Measurements from ENCODE around the gene VPS50. TPM values are rescaled to one million over a fixed set of nuclear protein-coding genes. Genes with fewer than 3 reads are reported as not detected.

Gene VPS50, protein sequence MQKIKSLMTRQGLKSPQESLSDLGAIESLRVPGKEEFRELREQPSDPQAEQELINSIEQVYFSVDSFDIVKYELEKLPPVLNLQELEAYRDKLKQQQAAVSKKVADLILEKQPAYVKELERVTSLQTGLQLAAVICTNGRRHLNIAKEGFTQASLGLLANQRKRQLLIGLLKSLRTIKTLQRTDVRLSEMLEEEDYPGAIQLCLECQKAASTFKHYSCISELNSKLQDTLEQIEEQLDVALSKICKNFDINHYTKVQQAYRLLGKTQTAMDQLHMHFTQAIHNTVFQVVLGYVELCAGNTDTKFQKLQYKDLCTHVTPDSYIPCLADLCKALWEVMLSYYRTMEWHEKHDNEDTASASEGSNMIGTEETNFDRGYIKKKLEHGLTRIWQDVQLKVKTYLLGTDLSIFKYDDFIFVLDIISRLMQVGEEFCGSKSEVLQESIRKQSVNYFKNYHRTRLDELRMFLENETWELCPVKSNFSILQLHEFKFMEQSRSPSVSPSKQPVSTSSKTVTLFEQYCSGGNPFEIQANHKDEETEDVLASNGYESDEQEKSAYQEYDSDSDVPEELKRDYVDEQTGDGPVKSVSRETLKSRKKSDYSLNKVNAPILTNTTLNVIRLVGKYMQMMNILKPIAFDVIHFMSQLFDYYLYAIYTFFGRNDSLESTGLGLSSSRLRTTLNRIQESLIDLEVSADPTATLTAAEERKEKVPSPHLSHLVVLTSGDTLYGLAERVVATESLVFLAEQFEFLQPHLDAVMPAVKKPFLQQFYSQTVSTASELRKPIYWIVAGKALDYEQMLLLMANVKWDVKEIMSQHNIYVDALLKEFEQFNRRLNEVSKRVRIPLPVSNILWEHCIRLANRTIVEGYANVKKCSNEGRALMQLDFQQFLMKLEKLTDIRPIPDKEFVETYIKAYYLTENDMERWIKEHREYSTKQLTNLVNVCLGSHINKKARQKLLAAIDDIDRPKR
- total RNA-seq: 10 to 100 TPM; 24.6 to 56.8 (median 29.0) TPM

DNA sequence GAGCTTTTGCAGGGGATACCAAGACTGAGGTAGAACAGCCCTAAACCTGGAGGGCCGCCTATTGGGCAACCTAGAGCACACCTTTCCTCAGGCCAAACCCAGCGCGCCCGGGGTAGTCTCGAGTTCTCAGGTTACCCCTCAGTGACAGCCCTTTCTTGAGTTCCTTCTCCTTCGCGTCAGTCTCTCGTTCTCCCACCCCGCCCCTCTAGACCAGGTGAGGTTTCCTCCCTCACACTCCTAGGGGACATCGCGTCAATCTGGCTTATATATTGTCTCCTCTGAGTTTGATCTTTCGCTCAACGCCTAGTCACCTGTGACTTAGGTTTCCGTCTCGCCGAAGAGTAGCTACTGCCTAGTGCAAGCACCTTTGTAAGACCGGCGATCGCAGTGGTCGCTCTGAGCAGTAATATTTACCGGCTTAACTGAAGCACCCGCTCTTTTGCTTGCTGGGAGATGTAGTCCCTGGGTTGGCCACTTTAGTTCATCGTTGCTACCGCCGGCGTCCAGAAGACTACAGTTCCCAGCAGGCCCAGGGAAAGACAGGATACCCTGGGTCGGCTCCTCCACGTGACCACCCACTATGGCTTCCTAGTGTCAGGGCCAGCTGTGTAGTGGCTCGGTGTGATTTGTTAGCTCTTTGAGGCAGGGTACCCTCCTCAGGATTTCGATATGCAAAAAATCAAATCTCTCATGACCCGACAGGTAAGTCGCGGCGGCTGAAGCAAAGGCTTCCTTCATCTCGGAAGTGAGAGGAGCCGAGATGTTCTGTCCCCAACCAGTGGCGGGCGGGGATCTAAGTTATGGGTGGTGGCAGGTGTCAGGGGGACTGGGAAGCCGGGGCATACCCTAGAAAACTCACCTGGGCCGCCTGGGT is at the start of gene VPS50:
Gene VPS50 (plus strand): TSS at position 568 of the 874 bp plus-strand sequence. CDS start 102 bp downstream, at position 670.
- H3K4me3 ChIP-seq: peak within 1 kb of the TSS; percentile 46 to 61 (median 58)
- H3K9me3 ChIP-seq: no peaks in the 10 kb centered on the region
- peak within 1 kb of the TSS in 2 of 4 donors; percentile 47 to 74 for H3K27ac ChIP-seq
- H3K27me3 ChIP-seq: no peaks in the 10 kb centered on the region
- TF ChIP-seq EP300 (IDR thresholded peaks at IDR 0.05) (peak in 1 of 2 donors; percentile 78), POLR2A (IDR thresholded peaks at IDR 0.05) (peak in 1 of 2 donors; percentile 12)
- TF ChIP-seq, protein P1, sequence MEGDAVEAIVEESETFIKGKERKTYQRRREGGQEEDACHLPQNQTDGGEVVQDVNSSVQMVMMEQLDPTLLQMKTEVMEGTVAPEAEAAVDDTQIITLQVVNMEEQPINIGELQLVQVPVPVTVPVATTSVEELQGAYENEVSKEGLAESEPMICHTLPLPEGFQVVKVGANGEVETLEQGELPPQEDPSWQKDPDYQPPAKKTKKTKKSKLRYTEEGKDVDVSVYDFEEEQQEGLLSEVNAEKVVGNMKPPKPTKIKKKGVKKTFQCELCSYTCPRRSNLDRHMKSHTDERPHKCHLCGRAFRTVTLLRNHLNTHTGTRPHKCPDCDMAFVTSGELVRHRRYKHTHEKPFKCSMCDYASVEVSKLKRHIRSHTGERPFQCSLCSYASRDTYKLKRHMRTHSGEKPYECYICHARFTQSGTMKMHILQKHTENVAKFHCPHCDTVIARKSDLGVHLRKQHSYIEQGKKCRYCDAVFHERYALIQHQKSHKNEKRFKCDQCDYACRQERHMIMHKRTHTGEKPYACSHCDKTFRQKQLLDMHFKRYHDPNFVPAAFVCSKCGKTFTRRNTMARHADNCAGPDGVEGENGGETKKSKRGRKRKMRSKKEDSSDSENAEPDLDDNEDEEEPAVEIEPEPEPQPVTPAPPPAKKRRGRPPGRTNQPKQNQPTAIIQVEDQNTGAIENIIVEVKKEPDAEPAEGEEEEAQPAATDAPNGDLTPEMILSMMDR (IDR thresholded peaks at IDR 0.05): peak in 3 of 5 experiments; percentile 13 to 57 (median 31)
- WGBS, 2 donors: 0 to 1% methylated on average over 32 to 39 of the region's 40 CpGs
- DNase-seq (ENCODE audit: low spot score in 2 of 2): peak; percentile 84 to 95
- H3K4me1 ChIP-seq: peaks cover 0 to 37% (median 8%) of the 10 kb centered on the region in 4 donors
- no peaks in the 10 kb centered on the region for H3K36me3 ChIP-seq

DNA sequence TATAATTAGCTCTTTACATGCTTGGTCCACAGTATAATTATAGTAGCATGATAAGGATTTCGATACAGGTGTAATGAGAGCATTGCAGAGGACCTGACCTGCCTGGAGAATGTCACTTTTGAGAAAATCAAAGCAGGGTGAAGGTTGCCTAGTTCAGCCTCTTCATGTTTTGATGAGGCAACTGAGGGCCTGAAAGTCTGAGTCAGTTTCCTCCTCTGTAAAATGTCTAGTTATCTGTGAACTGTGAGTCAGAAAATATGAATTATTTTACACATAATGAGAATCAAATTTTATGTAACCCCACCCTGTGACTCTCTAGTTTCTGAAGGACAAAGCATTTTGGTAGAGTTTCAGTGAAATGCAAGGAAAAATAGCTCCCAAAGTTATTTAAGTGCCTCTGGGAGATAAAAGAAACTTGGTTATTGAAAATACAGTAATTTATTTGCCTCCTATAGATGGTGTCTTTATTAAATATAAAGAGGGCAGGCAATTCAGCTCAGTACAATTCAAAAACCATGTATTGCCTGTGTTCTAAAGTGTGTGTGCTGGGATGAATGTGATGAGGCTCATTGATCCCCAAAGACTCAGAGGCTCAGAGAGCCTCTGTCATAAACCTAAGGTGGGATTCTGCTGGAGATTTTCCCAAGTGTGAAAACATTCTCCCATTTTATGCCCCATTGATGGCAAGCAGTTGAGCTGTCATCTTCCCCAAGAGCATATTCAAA is 46.7 kb upstream of the VPS50 start:
- TF ChIP-seq, protein P1 (IDR thresholded peaks at IDR 0.05): no peak
- TF ChIP-seq EP300 (IDR thresholded peaks at IDR 0.05) (no peak), POLR2A (IDR thresholded peaks at IDR 0.05) (no peak)
- DNase-seq (ENCODE audit: low spot score in 2 of 2): no peak
- H3K36me3 ChIP-seq: no peaks in the 10 kb centered on the region
- H3K27ac ChIP-seq: no peak overlapping the region
- H3K27me3 ChIP-seq: peaks cover 0 to 3% of the 10 kb centered on the region in 2 donors
- H3K9me3 ChIP-seq: no peaks in the 10 kb centered on the region
- no peak overlapping the region for H3K4me3 ChIP-seq
- no peaks in the 10 kb centered on the region for H3K4me1 ChIP-seq
- 70 to 86% methylated on average over 1 of the region's 1 CpG for WGBS, 2 donors

DNA sequence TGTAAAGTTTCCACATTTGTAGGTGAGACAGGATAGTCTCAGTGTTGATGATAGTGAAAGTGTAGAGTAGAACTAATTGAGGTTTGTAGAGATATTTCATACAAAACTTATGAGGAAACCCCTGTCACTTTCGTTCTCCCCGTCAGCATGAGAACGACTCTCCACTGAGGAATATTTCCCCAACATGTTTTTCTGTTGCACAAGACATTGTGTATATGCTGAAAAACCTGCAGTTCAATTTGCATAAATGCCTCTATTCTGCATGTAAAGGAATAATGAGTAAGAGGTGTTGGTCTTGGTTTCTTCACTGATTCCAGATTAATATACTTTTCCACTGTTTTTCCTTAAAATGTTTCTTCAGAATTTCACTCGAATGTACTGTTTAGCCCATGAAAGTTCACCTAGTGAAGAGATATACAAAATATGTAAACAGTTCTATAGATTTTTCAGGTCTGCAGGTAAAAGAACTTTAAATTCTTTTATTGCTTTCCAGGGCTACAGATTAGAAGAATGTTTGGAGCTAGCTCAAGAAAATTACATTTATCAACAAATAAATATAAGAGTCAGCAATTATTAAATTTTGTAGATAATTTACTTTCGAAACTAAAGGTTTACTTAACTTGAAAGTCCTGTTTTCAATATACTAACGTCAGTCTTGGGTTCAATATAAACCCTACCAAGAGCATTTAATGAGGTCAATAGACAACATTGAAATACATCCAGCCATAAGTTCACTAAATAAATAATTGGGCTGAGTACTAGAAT is 43.1 kb upstream of the VPS50 start:
- no peak overlapping the region for H3K27ac ChIP-seq
- H3K36me3 ChIP-seq: no peaks in the 10 kb centered on the region
- DNase-seq (ENCODE audit: low spot score in 2 of 2): no peak
- no peak overlapping the region for H3K4me3 ChIP-seq
- TF ChIP-seq EP300 (IDR thresholded peaks at IDR 0.05) (no peak), POLR2A (IDR thresholded peaks at IDR 0.05) (no peak)
- TF ChIP-seq, protein P1 (IDR thresholded peaks at IDR 0.05): no peak
- H3K9me3 ChIP-seq: no peaks in the 10 kb centered on the region
- H3K27me3 ChIP-seq: peaks cover 0 to 3% of the 10 kb centered on the region in 2 donors
- H3K4me1 ChIP-seq: no peaks in the 10 kb centered on the region
- 72 to 77% methylated on average over 6 of the region's 6 CpGs for WGBS, 2 donors

DNA sequence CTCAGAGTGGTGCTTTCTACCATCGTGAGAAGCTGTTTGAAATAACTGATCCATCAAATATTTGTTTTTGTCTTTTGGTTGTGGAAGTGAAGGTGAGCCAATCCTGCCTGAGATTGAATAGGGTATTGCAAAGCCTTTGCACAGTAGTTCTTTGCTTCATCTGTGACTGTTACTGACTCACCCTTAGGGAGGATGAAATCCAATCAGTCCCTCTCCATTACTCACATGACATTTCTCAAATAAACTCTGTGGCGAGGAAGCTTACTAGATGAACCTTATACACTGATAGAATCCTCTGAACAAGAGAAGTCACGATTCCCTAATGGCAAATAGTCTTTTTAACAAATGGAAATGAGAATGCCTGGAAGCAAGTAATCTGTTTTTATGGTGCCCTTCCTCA is 37.8 kb upstream of the VPS50 start:
- Histone ChIP-seq H3K9me3 (no peaks in the 10 kb centered on the region), H3K4me3 (no peak overlapping the region), H3K4me1 (no peaks in the 10 kb centered on the region), H3K27ac (no peak overlapping the region), H3K36me3 (no peaks in the 10 kb centered on the region), H3K27me3 (peaks cover 0 to 2% of the 10 kb centered on the region in 2 donors)
- WGBS, 2 donors: 64 to 66% methylated on average over 3 of the region's 3 CpGs
- TF ChIP-seq POLR2A (IDR thresholded peaks at IDR 0.05): no peak
- TF ChIP-seq EP300 (IDR thresholded peaks at IDR 0.05): no peak
- TF ChIP-seq, protein P1 (IDR thresholded peaks at IDR 0.05): no peak
- no peak for DNase-seq (ENCODE audit: low spot score in 2 of 2)
